LNCAP (cell line): ENCODE data around the gene TP53I11.

Experiments used
- TF ChIP-seq, protein P1 (sequence below): fragments of 450-650 bp; IDR thresholded peaks from 2 replicates; pipeline ENCODE4 v1.5.1; 2017; ENCODE audit warnings: mild to moderate bottlenecking

The TP53I11 gene

DNA sequence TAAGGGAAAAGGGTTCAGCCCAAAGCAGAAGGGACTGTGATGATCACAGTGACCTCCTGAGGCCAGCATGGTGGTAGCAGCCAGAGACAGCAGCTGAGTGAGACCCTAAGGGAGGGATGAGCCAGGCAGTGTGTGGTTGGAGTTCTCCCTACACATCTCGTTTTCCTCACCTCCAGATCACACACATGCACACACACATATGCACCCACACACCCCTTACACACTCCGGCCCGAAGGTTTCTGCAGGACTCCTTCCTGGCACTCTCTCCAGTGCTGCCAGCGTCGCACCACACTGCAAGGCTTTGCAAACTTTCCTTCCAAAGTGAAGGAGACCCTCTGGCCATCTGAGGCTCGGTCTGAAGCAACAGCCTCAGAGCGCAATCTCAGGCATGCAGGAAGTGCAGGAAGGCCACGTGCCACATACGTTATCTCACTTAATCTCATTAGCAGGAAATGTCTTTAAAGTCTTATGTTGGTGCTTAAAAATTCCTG is 26.9 kb upstream of the TP53I11 start:
- TF ChIP-seq, protein P1, sequence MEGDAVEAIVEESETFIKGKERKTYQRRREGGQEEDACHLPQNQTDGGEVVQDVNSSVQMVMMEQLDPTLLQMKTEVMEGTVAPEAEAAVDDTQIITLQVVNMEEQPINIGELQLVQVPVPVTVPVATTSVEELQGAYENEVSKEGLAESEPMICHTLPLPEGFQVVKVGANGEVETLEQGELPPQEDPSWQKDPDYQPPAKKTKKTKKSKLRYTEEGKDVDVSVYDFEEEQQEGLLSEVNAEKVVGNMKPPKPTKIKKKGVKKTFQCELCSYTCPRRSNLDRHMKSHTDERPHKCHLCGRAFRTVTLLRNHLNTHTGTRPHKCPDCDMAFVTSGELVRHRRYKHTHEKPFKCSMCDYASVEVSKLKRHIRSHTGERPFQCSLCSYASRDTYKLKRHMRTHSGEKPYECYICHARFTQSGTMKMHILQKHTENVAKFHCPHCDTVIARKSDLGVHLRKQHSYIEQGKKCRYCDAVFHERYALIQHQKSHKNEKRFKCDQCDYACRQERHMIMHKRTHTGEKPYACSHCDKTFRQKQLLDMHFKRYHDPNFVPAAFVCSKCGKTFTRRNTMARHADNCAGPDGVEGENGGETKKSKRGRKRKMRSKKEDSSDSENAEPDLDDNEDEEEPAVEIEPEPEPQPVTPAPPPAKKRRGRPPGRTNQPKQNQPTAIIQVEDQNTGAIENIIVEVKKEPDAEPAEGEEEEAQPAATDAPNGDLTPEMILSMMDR = peak; percentile 34; the same call in 1 of the 2 replicates

DNA sequence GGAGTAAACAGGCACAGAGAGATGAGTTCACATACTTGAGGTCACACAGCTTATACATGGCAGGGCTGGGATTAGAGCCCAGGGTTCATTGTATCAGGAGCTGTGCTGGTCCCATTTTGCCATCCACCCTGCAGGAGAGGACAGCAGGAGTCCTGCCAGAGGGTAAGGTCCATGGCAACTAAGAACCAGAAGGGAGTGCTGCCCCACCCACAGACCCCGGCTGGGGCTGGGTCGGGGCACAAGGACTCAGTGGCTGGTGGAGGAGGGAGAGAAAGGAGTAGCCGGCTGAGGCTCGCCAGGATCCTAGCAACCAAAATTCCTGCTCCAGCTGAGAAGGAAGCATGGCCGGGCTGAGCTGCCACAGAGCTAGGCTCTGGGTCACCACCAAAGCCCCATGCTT is 25.9 kb upstream of the TP53I11 start:
- TF ChIP-seq, protein P1 = no peak

DNA sequence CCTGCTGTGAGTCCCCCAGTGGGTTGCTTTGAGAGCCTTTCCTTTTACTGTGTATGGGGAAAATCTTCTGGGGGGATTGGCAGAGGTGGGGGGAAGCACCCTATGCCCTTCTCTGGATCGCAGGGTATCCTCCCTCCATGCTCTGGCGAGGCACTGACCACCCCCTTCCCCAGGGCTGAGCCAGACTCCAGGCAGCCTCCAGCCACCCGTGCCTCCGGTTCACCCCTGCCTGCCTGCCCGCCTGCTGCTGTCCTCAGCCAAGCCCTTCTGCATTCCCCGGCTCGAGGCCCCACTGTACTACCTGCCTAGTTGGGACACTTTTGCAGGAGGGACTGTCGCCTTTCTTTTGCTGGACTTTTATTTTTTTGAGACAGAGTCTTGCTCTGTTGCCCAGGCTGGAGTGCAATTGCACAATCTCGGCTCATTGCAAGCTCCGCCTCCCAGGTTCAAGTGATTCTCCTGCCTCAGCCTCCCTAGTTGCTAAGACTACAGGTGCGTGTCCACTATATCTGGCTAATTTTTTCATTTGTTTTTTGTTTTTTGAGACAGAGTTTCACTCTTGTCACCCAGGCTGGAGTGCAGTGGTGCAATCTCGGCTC is 23.8 kb upstream of the TP53I11 start:
- TF ChIP-seq, protein P1 = no peak

DNA sequence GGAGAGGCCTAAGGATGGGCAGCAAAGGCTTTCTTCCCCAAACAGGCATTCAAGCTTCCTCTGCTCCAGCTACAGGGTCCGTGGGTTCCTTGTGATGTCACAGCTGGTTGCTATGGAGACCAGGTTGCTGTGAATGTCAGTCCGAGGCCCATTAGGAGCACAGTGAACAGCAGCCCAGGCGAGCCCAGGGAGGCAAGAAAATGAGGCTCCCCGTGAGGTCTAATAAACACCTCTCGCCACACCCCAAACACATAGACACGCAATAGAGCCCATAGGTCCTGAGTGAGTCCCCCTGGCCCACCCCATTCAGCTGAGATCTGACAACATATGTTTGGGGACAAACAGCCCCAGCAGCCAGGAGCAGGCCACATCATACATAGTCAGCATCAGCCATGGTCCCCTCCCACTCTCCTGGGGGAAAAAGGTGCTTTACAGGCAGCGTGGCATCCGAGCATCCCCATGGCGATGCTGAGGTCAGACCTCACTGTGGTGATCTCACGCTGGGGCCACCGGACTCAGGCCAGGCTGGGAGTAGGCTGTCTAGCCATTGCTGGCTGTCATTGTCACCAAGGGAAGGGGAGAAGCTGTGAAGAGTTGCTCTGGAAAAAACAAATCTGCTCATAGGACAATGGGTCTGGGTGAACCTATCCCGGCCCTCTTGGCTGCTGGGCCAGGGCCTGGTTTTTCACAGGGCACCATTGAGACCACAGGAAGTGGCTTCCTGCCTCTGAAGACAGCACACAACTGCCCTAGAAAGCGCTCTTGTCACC is 23.1 kb upstream of the TP53I11 start:
- TF ChIP-seq, protein P1 = no peak

DNA sequence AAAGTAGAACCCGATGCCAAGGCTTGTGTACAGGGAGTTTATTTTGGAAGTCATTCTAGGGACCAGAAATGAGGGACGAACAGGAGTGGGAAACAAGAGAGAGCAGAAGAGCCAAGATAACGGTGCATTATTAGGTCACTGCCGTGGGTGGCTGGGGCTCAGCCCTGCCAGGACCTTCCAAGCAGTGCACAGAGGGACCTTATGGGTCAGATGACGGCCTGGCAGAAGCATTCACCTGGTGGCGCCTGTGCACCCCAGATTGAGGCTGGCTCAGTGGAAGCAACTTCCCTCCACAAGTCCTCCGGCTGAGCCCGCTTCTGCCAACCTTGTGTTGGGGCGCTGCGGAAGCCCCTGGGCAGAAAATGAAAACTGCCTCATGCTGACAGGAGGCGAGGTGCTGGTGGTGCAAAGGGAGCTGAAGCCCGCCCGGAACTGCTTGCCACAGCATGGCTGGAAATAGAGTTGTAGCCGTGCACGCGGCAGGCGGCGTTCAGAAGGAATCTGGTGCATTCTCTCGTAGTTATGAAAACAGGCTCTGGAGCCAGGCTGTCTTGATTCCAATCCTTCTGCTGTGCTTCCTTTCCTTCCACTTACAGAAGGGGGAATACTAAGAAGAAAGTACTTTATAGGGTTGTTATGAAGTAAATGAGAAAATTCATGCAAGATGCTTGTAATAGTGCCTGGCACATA is 22.2 kb upstream of the TP53I11 start:
- TF ChIP-seq, protein P1 = no peak

DNA sequence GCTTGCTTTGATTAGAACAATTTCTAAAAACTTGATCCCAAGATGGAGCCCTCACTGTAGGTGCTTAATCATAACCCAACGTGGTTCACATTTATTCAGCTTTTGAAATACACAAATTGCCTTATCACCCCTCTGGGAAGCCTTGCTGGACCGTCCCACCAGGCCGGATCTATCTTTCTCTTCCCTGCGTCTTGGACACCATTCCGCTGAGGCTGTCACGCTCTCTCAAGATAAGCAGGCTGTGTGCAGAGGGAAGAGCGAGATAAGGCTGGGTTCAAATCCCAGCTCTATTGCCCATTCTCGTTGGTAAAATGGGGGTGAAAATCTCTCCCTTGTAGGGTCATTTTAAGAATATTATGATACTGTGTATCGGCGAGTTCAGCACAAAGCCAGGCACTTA is 20.5 kb upstream of the TP53I11 start:
- TF ChIP-seq, protein P1 = no peak

DNA sequence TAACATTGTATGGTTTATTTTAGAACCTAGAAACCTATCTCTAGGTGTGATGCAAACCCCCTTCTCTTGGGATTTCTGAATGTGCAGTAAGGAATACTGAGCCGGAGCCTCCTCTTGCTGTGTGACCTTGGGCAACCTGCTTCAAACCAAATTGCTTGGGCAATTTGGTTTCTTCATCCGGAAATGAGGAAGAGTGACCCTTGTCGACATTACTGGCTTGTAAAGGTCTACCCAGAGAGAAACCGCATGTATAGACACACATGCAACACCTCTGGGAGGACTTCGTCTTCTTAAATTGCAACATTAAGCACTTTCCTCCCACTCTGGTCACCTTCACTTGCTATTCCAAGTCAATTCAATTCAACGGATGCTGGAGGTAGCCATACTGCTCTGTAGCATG is 19.6 kb upstream of the TP53I11 start:
- TF ChIP-seq, protein P1 = no peak
